ENCODE results near the gene FMN1.

Gene FMN1

DNA sequence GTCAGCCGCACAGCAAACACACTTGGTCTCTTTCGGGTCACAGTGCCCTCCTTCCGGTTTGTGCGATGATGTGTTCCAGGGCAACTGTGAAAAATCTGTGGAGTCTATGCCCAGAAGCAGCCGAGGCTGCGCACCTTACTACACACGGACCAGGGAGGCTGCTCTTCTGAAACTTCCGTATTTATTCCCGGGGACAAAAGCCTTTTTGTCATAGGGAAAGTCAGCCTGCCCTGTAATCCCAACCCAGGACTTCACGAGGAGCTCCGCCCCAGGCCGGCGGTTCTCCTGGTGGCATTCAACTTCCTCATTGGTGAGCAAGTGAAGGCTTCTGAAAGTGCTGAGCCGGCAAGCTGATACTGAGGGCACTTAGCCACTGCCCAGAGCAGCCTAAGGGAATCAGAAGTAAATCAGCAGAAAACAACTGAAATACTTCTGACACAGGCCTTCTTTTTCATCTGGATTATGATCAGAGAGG lies 126.5 kb downstream of the FMN1 start:
- DNase-seq (ENCODE audit: low read depth), result no peak
- no peak overlapping the region for H3K4me3 ChIP-seq (ENCODE audit: low read depth, low read length)
- TF ChIP-seq, protein P1, sequence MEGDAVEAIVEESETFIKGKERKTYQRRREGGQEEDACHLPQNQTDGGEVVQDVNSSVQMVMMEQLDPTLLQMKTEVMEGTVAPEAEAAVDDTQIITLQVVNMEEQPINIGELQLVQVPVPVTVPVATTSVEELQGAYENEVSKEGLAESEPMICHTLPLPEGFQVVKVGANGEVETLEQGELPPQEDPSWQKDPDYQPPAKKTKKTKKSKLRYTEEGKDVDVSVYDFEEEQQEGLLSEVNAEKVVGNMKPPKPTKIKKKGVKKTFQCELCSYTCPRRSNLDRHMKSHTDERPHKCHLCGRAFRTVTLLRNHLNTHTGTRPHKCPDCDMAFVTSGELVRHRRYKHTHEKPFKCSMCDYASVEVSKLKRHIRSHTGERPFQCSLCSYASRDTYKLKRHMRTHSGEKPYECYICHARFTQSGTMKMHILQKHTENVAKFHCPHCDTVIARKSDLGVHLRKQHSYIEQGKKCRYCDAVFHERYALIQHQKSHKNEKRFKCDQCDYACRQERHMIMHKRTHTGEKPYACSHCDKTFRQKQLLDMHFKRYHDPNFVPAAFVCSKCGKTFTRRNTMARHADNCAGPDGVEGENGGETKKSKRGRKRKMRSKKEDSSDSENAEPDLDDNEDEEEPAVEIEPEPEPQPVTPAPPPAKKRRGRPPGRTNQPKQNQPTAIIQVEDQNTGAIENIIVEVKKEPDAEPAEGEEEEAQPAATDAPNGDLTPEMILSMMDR (IDR thresholded peaks at IDR 0.05; ENCODE audit: low read depth, low read length, missing control alignments), result no peak
- in situ Hi-C loops (cut with HindIII; ENCODE audit: low sequenced_read_pairs), result no loop called here

DNA sequence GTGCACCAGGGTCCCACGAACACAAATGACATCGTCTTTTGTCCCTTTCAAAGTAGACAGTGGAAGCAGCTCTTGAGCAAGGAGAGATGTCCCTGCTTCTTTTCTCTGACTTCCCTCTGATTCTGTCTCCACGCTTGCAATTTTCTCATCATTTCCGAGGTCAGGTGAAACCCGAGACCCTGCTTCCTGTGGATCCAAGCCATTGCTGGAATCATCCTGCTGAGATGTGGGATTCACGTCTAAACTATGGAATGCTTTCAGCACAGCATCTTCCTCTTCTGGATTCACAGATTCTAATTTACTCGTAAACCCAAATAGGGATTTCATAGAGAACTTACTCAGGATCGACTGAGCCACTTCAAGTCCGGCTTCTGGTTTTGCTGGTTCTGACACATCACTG lies 127.1 kb downstream of the FMN1 start:
- TF ChIP-seq, protein P1 (IDR thresholded peaks at IDR 0.05; ENCODE audit: low read depth, low read length, missing control alignments), result no peak
- no peak overlapping the region for H3K4me3 ChIP-seq (ENCODE audit: low read depth, low read length)
- in situ Hi-C loops (cut with HindIII; ENCODE audit: low sequenced_read_pairs), result no loop called here

DNA sequence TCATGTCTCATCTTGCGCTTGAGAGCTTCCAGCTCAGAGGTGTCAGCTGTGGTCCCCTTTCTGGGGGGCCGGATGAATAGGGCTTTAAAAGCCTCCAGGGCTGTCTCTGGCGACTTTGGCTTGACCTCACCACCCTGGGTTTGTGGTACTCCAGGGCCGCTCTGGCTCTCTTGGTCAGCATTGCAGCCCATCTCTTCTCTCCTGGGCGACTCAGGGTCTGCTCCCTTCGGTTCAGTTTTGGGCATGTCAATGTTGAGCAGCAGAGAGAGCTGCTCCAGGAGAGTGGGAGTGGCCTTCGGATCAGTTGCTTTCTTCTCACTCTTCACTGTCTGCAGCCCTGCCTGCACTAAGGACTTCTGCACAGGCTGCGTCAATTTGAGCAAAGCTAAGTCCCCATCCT lies 127.9 kb downstream of the FMN1 start:
- H3K4me3 ChIP-seq (ENCODE audit: low read depth, low read length), result no peak overlapping the region
- DNase-seq (ENCODE audit: low read depth), result no peak
- TF ChIP-seq, protein P1 (IDR thresholded peaks at IDR 0.05; ENCODE audit: low read depth, low read length, missing control alignments), result no peak
- in situ Hi-C loops (cut with HindIII; ENCODE audit: low sequenced_read_pairs), result no loop called here

More for the DNA sequence above, 127.1 kb downstream of the FMN1 start:
- DNase-seq (ENCODE audit: low read depth), result peak; percentile 74

DNA sequence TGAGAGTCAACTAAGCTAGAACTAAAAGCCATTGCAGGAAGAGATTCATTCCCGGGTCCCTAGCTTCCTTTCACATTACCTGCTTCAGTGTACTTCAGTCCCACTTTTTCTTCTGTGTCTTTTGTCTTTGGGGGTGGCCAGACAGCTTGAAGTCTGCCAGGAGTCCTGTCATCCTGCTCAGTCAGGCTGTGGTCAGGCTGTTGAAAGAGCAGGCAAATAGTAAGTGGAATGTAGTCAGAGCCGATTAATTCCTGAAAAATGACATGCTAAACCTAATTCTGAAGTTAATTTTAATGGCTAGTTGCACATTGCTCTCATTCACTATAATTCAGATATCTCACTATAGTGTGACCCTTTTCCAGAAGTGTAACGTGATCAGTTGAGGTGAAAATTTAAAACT lies 129.6 kb downstream of the FMN1 start:
- in situ Hi-C loops (cut with HindIII; ENCODE audit: low sequenced_read_pairs), result loop anchor here (5.0 kb wide), 2 partner anchors 38 to 88 kb away; no protein-coding TSS in a partner anchor
- peak; percentile 56 for DNase-seq (ENCODE audit: low read depth)
- TF ChIP-seq, protein P1 (IDR thresholded peaks at IDR 0.05; ENCODE audit: low read depth, low read length, missing control alignments), result no peak
- H3K4me3 ChIP-seq (ENCODE audit: low read depth, low read length), result no peak overlapping the region

GRCh38 chr15:33059184-33059583 lies 135.3 kb downstream of the FMN1 start:
- H3K4me3 ChIP-seq (ENCODE audit: low read depth, low read length), result no peak overlapping the region
- DNase-seq (ENCODE audit: low read depth), result peak; percentile 43
- TF ChIP-seq, protein P1 (IDR thresholded peaks at IDR 0.05; ENCODE audit: low read depth, low read length, missing control alignments), result no peak
- in situ Hi-C loops (cut with HindIII; ENCODE audit: low sequenced_read_pairs), result no loop called here

DNA sequence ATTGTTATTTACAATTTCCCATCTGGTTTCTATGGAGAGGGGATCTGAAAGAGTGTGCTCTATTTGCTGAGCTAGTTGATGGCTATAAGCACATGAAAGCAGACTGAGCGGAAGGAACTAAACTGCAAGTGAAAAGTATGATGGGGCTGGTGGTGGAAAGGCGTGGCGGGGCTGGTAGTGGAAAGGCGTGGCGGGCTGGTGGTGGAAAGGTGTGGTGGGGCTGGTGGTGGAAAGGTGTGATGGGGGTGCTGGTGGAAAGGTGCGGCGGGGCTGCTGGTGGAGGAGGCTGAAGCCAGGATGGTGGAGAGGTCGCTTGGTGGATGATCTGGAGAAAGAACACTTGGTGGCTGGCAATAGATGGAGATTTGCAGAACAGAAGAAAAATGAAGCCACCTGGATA lies 136.7 kb downstream of the FMN1 start:
- H3K4me3 ChIP-seq (ENCODE audit: low read depth, low read length), result no peak overlapping the region
- TF ChIP-seq, protein P1 (IDR thresholded peaks at IDR 0.05; ENCODE audit: low read depth, low read length, missing control alignments), result no peak
- DNase-seq (ENCODE audit: low read depth), result no peak
- in situ Hi-C loops (cut with HindIII; ENCODE audit: low sequenced_read_pairs), result no loop called here

Data from astrocyte of the cerebellum (primary cell).